Measurements from ENCODE around the gene CELF4.

Gene CELF4

DNA sequence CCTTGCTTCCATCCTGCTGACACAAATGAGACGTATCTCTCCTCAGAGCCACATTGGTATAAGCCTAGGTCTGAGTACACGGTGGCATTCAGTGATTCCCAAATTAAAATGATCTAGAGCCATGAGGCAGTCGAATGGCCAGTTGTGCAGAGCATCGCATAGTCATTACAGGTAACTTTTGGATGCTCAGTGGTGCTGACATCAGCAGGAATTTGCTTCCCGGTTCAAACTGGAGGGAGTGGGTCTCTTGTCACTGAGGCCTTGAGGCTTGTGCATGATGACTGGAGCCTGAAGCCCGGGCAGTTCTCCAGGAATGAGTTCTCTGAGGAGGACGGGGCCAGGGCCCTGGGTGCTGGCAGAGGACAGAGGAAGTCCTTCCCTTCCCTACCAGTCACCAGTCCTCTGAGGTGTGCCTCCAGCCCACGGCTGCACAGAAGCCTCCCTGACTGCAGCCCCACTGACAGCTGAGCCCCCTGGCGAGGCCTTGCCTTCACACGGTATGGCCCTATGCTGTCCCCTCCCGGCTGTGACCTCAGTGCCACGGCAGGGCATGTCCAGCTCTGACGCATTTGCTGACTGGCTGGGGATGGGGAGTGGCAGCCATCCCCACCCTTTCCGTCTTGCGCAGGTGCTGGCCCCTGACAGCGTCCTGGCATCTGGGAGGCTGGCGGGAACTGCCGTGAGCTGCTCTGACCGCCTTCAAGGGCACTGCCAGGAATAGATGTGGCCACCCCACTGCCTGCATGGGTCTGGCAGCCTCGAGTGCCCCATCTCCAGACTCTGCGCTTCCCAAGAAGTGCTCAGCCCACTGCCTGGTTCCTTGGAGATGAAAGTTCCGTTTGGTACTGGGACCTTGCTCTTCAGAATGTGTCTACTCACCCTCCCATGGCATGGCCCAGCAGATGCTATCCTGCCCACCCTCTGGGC, 117.4 kb downstream of the CELF4 start:
- CTCF ChIA-PET: no interaction called here
- no peak for DNase-seq (ENCODE audit: low read depth, low spot score)
- H3K4me3 ChIP-seq (ENCODE audit: low read depth, low read length): no peak overlapping the region
- TF ChIP-seq, protein P1, sequence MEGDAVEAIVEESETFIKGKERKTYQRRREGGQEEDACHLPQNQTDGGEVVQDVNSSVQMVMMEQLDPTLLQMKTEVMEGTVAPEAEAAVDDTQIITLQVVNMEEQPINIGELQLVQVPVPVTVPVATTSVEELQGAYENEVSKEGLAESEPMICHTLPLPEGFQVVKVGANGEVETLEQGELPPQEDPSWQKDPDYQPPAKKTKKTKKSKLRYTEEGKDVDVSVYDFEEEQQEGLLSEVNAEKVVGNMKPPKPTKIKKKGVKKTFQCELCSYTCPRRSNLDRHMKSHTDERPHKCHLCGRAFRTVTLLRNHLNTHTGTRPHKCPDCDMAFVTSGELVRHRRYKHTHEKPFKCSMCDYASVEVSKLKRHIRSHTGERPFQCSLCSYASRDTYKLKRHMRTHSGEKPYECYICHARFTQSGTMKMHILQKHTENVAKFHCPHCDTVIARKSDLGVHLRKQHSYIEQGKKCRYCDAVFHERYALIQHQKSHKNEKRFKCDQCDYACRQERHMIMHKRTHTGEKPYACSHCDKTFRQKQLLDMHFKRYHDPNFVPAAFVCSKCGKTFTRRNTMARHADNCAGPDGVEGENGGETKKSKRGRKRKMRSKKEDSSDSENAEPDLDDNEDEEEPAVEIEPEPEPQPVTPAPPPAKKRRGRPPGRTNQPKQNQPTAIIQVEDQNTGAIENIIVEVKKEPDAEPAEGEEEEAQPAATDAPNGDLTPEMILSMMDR (IDR thresholded peaks at IDR 0.05; ENCODE audit: insufficient read depth, low read length, missing control alignments): no peak
- POLR2A ChIA-PET: no interaction called here

DNA sequence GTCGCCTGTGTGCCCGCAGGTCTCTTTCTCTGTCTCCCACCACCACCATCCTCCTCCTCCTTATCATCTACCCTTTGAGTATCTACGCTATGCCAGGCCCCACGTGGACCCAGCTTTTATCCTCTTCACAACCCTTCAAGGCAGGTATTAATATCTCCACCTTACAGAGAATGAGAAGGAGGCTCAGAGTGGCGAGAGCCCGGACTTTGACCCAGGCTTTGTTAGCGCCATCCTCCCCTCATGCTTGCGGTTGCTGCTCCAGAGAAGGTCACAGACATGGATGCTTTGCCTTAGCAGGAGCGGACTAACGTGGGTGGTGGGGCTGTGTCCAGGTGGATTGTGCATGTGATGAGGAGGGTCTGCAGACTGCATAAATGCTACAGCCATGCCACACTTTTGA, 119.8 kb downstream of the CELF4 start:
- TF ChIP-seq, protein P1 (IDR thresholded peaks at IDR 0.05; ENCODE audit: insufficient read depth, low read length, missing control alignments): no peak
- DNase-seq (ENCODE audit: low read depth, low spot score): no peak
- H3K4me3 ChIP-seq (ENCODE audit: low read depth, low read length): no peak overlapping the region
- POLR2A ChIA-PET: no interaction called here
- CTCF ChIA-PET: interaction anchor here (1.0 to 1.1 kb wide), 2 partner anchors 24 to 92 kb away, joined by 3 read pairs; no protein-coding TSS in a partner anchor

DNA sequence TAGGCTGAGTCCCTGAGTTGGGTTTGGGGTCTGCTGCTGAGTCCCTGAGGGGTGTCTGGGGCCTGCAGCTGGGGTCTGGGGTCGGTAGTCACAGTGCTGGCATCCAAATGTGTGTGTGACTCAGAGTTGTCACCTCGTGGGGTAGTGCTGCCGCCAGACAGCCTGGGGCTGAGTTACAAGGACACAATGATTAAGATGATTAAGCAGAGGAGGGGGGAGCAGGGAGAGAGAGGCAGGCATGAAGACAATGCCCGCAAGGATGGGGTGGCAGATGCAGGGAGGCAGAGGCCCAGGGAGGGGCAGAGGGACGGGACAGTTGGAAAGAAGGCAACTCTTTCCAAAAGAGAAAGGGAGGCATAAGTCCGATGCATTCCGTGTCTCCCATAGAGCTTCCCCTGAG, 120.2 kb downstream of the CELF4 start:
- POLR2A ChIA-PET: no interaction called here
- CTCF ChIA-PET: interaction anchor here (1.0 to 1.4 kb wide), 4 partner anchors 24 to 93 kb away, joined by 3 to 4 read pairs (median 3); no protein-coding TSS in a partner anchor
- DNase-seq (ENCODE audit: low read depth, low spot score): no peak
- no peak overlapping the region for H3K4me3 ChIP-seq (ENCODE audit: low read depth, low read length)
- TF ChIP-seq, protein P1 (IDR thresholded peaks at IDR 0.05; ENCODE audit: insufficient read depth, low read length, missing control alignments): no peak

DNA sequence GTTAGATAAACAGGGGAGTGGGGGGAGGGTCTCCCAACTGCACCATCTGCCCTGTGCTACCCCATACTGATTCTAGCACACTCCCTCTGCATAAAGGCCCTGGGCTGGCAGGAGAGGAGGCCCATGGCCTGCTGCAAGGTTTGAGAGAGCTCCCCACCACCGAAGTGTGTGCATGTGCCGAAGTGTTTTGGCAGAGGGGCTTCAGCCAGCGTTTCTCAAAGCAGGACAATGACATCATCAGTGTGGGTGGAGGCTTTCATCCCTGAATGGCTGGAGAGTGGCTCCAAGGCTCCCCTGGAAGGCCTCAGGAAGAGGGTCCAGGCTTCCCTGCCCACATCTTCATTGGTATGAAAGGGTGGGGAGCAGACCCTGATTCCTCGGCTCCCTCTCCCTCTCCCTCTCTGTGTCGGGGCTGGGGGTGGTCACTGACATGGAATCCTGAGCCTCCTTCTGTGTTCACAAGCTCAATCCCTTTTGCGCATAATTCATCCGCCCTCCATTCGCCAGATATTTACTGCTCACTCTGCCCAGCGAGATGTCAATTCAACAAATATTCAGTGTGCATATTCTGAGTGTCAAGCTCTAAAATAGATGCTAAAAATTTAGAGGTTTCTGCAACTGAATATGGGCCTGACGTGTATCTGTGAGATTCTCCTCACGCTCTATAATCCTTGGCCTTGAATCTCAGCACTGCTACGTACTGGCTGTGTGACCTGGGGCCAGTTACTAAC, 122.1 kb downstream of the CELF4 start:
- no peak for DNase-seq (ENCODE audit: low read depth, low spot score)
- H3K4me3 ChIP-seq (ENCODE audit: low read depth, low read length): no peak overlapping the region
- CTCF ChIA-PET: interaction anchor here (1.0 to 1.7 kb wide), 7 partner anchors 11 to 60 kb away, joined by 3 to 6 read pairs (median 3); no protein-coding TSS in a partner anchor
- POLR2A ChIA-PET: interaction anchor here (0.6 kb wide), 1 partner anchor 317 kb away, joined by 3 read pairs; no protein-coding TSS in a partner anchor
- TF ChIP-seq, protein P1 (IDR thresholded peaks at IDR 0.05; ENCODE audit: insufficient read depth, low read length, missing control alignments): no peak

DNA sequence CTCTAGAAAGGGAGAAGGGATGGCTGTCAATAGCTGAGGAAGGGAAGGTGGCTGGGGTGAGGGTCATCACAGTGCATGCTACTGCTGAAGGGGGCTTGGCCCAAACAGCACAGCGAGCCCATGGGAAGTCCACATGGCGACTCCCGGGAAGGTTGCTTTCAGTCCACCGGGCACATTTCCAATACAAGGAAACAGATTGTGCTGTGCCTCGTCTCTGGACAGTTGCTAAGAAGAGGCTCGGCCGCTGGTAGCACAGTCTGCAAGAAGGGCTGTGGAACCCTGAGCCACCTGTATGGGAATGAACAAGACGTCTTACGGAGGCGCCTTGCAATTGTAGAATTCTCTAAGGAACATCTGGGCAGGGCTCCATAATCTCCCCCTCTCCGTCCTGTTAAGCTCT, 123.1 kb downstream of the CELF4 start:
- H3K4me3 ChIP-seq (ENCODE audit: low read depth, low read length): no peak overlapping the region
- POLR2A ChIA-PET: interaction anchor here (0.6 kb wide), 1 partner anchor 316 kb away, joined by 3 read pairs; no protein-coding TSS in a partner anchor
- TF ChIP-seq, protein P1 (IDR thresholded peaks at IDR 0.05; ENCODE audit: insufficient read depth, low read length, missing control alignments): no peak
- CTCF ChIA-PET: interaction anchor here (1.0 to 1.5 kb wide), 5 partner anchors 10 to 59 kb away, joined by 3 to 5 read pairs (median 3); no protein-coding TSS in a partner anchor
- no peak for DNase-seq (ENCODE audit: low read depth, low spot score)

Measured in AG04449 (cell line).